Gastroesophageal sphincter (tissue), 4 donors: ENCODE data around the gene TOLLIP. TPM values are rescaled to one million over a fixed set of nuclear protein-coding genes. Genes with fewer than 3 reads are reported as not detected.

ENCODE experiments used
- ATAC-seq: fragments of 150-250 bp; one replicate; pipeline ENCODE4 v1.9.1; 2016; ENCODE audit warnings: mild to moderate bottlenecking, moderate library complexity
- H3K27ac ChIP-seq, 4 donors: fragments of 200-600 bp; sonication (generic) in 3 of 4; 1 replicate in 3 of 4; 2 replicates in 1 of 4; pipeline ENCODE4 v1.5.1; 2016 to 2019
- H3K27me3 ChIP-seq: fragments of 200-600 bp; sonication (generic); one replicate; pipeline ENCODE4 v1.5.1; 2019
- H3K36me3 ChIP-seq, 2 donors: fragments of 200-600 bp; sonication (generic); one replicate each; pipeline ENCODE4 v1.5.1; 2019; ENCODE audit warnings: control low read depth in 1 of 2
- H3K4me1 ChIP-seq, 3 donors: fragments of 200-600 bp; sonication (generic); 1 replicate in 2 of 3; 2 replicates in 1 of 3; pipeline ENCODE4 v1.5.1; 2016 to 2019; ENCODE audit warnings: control low read depth in 2 of 3
- H3K4me3 ChIP-seq, 2 donors: fragments of 200-600 bp; sonication (generic); one replicate each; pipeline ENCODE4 v1.5.1; 2019; ENCODE audit warnings: mild to moderate bottlenecking in 1 of 2, moderate library complexity in 1 of 2
- H3K9me3 ChIP-seq, 3 donors: fragments of 200-600 bp; sonication (generic); one replicate each; pipeline ENCODE4 v1.5.1; 2017 to 2019; ENCODE audit warnings: control low read depth in 2 of 3
- CTCF ChIP-seq, 4 experiments: fragments of 200-600 bp in 2 of 4; fragments of 450-650 bp in 2 of 4; sonication (generic) in 1 of 4; IDR thresholded peaks; one replicate each; pipeline ENCODE4 v1.5.1; 2017 to 2019; ENCODE audit warnings: antibody characterized with exemption in 4 of 4, mild to moderate bottlenecking in 2 of 4, moderate library complexity in 2 of 4
- EP300 ChIP-seq: sonication (generic); formaldehyde crosslinking; IDR thresholded peaks from one replicate; pipeline ENCODE4 v1.6.1; 2017; ENCODE audit warnings: antibody characterized with exemption, mild to moderate bottlenecking
- POLR2A ChIP-seq, 2 donors: fragments of 450-650 bp; IDR thresholded peaks; one replicate each; pipeline ENCODE4 v1.6.1; 2017; ENCODE audit warnings: antibody characterized with exemption in 2 of 2, mild to moderate bottlenecking in 2 of 2, moderate library complexity in 1 of 2
- POLR2AphosphoS5 ChIP-seq: sonication (generic); formaldehyde crosslinking; IDR thresholded peaks from one replicate; pipeline ENCODE4 v1.6.1; 2017; ENCODE audit warnings: antibody characterized with exemption
- WGBS, 2 donors: methylation state at CpG; one replicate each; pipeline ENCODE4 v1.1.5; 2018; ENCODE audit warnings: low coverage in 1 of 2; 5-methylcytosine and 5-hydroxymethylcytosine counted together
- total RNA-seq, 4 donors: library from RNA; depleted of rRNA; stranded (reverse); fragments of >200 nt; gene quantifications; one replicate each; pipeline ENCODE4 v1.1.0, GENCODE V29; 2016

Gene TOLLIP
- total RNA-seq, 4 donors from 2014 or later: 42.3 to 70.6 (median 49.1) TPM

DNA sequence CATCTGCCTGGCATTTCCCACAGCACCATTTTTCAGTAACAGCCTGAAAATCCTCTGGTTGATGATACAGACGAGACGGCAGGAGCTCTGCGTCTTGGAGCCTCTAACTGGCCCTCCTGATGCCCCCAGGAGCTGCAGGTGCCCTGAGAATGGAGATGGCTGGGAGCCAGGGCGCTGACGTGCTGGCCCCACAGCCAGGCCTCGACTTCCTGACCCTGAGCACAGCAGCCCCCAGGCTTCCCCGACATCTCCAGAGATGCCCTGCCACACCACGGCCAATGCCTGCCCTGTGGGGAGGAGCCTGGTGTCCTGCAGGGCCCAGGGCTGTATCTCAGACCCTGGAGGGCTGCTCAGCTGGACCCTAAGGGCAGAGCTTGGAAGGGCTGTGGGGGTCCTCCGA lies 21.5 kb downstream of the TOLLIP start:
- peaks cover 0 to 8% (median 0%) of the 10 kb centered on the region in 3 donors for H3K4me1 ChIP-seq

DNA sequence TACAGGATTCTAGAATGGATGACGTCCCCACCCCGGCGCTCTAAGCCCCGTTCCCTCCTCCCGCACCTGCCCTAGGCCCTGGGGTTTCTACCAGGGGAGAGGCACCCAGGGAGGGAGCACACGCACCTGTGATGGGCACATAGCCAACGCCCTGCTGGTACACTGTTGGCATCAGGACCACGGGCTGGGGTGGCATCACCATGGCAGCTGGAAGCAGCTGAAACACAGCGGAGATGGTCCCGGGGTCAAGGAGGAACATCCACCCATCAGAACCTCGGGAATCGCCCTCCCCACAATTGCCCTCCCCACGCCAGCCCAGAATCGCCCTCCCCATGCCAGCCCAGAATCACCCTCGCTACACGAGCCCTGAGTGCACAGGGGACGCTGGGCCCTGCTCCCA lies 23.6 kb downstream of the TOLLIP start:
- ATAC-seq: no peak
- peaks cover 0 to 8% (median 0%) of the 10 kb centered on the region in 3 donors for H3K4me1 ChIP-seq
- no peaks in the 10 kb centered on the region for H3K9me3 ChIP-seq
- H3K4me3 ChIP-seq: no peak overlapping the region
- no peak overlapping the region for H3K27ac ChIP-seq
- TF ChIP-seq EP300: no peak
- TF ChIP-seq POLR2A (IDR thresholded peaks at IDR 0.05): no peak
- no peak for TF ChIP-seq CTCF (IDR thresholded peaks at IDR 0.05)
- no peak for TF ChIP-seq POLR2AphosphoS5
- WGBS, 2 donors: 84 to 95% methylated on average over 5 to 7 of the region's 17 CpGs
- peaks cover 0 to 93% of the 10 kb centered on the region in 2 donors for H3K36me3 ChIP-seq
- H3K27me3 ChIP-seq: no peaks in the 10 kb centered on the region

More for the DNA sequence above, 21.5 kb downstream of the TOLLIP start:
- no peaks in the 10 kb centered on the region for H3K27me3 ChIP-seq
- no peaks in the 10 kb centered on the region for H3K9me3 ChIP-seq
- no CpG with 5 or more reads among the region's 9 CpGs for WGBS, 2 donors
- H3K4me3 ChIP-seq: no peak overlapping the region
- no peak for TF ChIP-seq POLR2A (IDR thresholded peaks at IDR 0.05)
- TF ChIP-seq CTCF (IDR thresholded peaks at IDR 0.05): no peak
- TF ChIP-seq POLR2AphosphoS5: no peak
- TF ChIP-seq EP300: no peak
- ATAC-seq: no peak
- peaks cover 0 to 91% of the 10 kb centered on the region in 2 donors for H3K36me3 ChIP-seq
- no peak overlapping the region for H3K27ac ChIP-seq

DNA sequence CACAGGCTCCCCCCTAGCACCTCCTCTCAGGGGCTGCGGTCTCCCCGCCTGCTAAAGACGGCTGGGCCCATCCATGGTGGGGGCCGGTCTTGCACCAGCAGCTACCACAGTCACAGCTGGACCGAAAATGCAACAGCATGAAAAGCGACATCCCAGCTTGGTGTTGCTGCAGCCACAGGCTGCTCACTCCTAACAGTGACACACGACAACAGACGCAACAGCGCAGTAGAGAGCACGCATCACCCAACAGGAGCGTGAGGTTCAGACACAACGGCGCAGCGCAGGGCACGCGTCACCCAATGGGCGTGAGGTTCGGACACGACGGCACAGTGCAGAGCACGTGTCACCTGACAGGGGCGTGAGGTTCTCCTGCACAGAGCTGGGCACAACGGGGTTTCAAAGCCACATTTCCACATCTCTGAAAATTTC lies 24.1 kb downstream of the TOLLIP start:
- ATAC-seq: no peak
- WGBS, 2 donors: 80 to 94% methylated on average over 1 to 12 of the region's 23 CpGs

GRCh38 chr11:1283906-1284305 lies 25.5 kb downstream of the TOLLIP start:
- Histone ChIP-seq H3K27me3 (no peaks in the 10 kb centered on the region), H3K27ac (no peak overlapping the region), H3K4me1 (peaks cover 0 to 8% (median 0%) of the 10 kb centered on the region in 3 donors), H3K4me3 (no peak overlapping the region), H3K9me3 (no peaks in the 10 kb centered on the region), H3K36me3 (peaks cover 0 to 93% of the 10 kb centered on the region in 2 donors)
- 93% methylated on average over 7 of the region's 8 CpGs; no CpG with 5 or more reads in 1 of the 2 donors for WGBS, 2 donors
- no peak for TF ChIP-seq CTCF (IDR thresholded peaks at IDR 0.05)
- no peak for TF ChIP-seq POLR2AphosphoS5
- TF ChIP-seq EP300: no peak
- no peak for TF ChIP-seq POLR2A (IDR thresholded peaks at IDR 0.05)
- no peak for ATAC-seq

More for the DNA sequence above, 24.1 kb downstream of the TOLLIP start:
- H3K4me1 ChIP-seq: peaks cover 0 to 8% (median 0%) of the 10 kb centered on the region in 3 donors
- H3K36me3 ChIP-seq: peaks cover 0 to 93% of the 10 kb centered on the region in 2 donors
- H3K9me3 ChIP-seq: no peaks in the 10 kb centered on the region
- H3K27ac ChIP-seq: no peak overlapping the region
- H3K27me3 ChIP-seq: no peaks in the 10 kb centered on the region
- TF ChIP-seq EP300 (no peak), CTCF (IDR thresholded peaks at IDR 0.05) (no peak), POLR2A (IDR thresholded peaks at IDR 0.05) (no peak), POLR2AphosphoS5 (no peak)
- no peak overlapping the region for H3K4me3 ChIP-seq

DNA sequence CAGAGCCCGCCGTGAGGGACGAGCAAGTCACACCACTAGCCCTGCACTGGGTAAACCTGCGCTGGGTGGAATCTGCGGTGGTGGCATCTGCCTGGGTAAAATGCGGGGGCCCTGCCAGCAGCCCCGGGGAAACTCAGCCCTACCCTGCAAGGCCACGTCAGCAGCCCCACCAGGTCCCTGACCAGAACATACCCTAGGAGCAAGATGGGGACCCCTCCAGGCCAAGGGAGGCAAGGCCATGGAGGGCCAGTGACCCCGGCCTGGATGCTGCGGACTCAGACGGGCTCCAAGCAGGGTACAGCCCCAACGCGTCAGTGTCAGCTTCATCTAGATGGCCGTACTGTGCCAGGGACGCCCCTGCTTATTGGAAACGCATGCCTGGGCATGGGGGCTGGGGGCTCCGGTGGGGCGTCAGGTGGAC lies 26.3 kb downstream of the TOLLIP start:
- H3K36me3 ChIP-seq: peaks cover 0 to 93% of the 10 kb centered on the region in 2 donors
- H3K27me3 ChIP-seq: no peaks in the 10 kb centered on the region
- TF ChIP-seq EP300: no peak
- TF ChIP-seq CTCF (IDR thresholded peaks at IDR 0.05): no peak
- TF ChIP-seq POLR2AphosphoS5: no peak
- TF ChIP-seq POLR2A (IDR thresholded peaks at IDR 0.05): no peak
- ATAC-seq: no peak
- WGBS, 2 donors: 93% methylated on average over 6 of the region's 18 CpGs; no CpG with 5 or more reads in 1 of the 2 donors
- H3K27ac ChIP-seq: no peak overlapping the region
- H3K4me1 ChIP-seq: peaks cover 0 to 8% (median 0%) of the 10 kb centered on the region in 3 donors
- H3K4me3 ChIP-seq: no peak overlapping the region
- no peaks in the 10 kb centered on the region for H3K9me3 ChIP-seq
